DLD1 (cell line): Measurements from ENCODE around the gene TTC23.
"Not testable (repeated sequence)": the region's sequence is repeated elsewhere in the genome, so short reads cannot be mapped to it uniquely, and the experiment has no call there.

Experiments
- in situ Hi-C: cut with HindIII; loops from 2 replicates; pipeline ENCODE4 v1.10.0; 2017; ENCODE audit warnings: low sequenced_read_pairs

TTC23 gene

GRCh38 chr15:99201408-99202175 is 47.8 kb downstream of the TTC23 start:
- in situ Hi-C loops = loop anchor here (10.0 kb wide), 1 partner anchor 97 kb away; the partner anchor contains the start of gene SYNM

- in situ Hi-C loops = no loop called here
Observed at GRCh38 chr15:99197856-99198255, 51.5 kb downstream of the TTC23 start.

GRCh38 chr15:99192181-99192580 is 57.2 kb downstream of the TTC23 start:
- in situ Hi-C loops = not testable (repeated sequence)

- in situ Hi-C loops = no loop called here
Observed at GRCh38 chr15:99187936-99188335, 61.4 kb downstream of the TTC23 start.

- in situ Hi-C loops = no loop called here
Observed at GRCh38 chr15:99185414-99186130, 63.8 kb downstream of the TTC23 start.

- in situ Hi-C loops = no loop called here
Observed at GRCh38 chr15:99182791-99183190, 66.6 kb downstream of the TTC23 start.

GRCh38 chr15:99181545-99181971 is 67.8 kb downstream of the TTC23 start:
- in situ Hi-C loops = no loop called here

GRCh38 chr15:99180964-99181306 is 68.4 kb downstream of the TTC23 start:
- in situ Hi-C loops = no loop called here

GRCh38 chr15:99180086-99180963 is 69.1 kb downstream of the TTC23 start:
- in situ Hi-C loops = no loop called here

- in situ Hi-C loops = no loop called here
Observed at GRCh38 chr15:99177679-99178078, 71.7 kb downstream of the TTC23 start.

- in situ Hi-C loops = no loop called here
Observed at GRCh38 chr15:99176757-99177156, 72.6 kb downstream of the TTC23 start.

GRCh38 chr15:99174567-99175395 is 74.6 kb downstream of the TTC23 start:
- in situ Hi-C loops = no loop called here

GRCh38 chr15:99172989-99173388 is 76.4 kb downstream of the TTC23 start:
- in situ Hi-C loops = no loop called here

GRCh38 chr15:99172171-99172570 is 77.2 kb downstream of the TTC23 start:
- in situ Hi-C loops = no loop called here

GRCh38 chr15:99170476-99171065 is 78.8 kb downstream of the TTC23 start:
- in situ Hi-C loops = no loop called here

- in situ Hi-C loops = no loop called here
Observed at GRCh38 chr15:99169769-99170311, 79.5 kb downstream of the TTC23 start.

GRCh38 chr15:99168601-99169580 is 80.5 kb downstream of the TTC23 start:
- in situ Hi-C loops = no loop called here

- in situ Hi-C loops = no loop called here
Observed at GRCh38 chr15:99167640-99168039, 81.7 kb downstream of the TTC23 start.

GRCh38 chr15:99167201-99167600 is 82.2 kb downstream of the TTC23 start:
- in situ Hi-C loops = no loop called here
